ENCODE measurements around the gene KDM3A. TPM values are rescaled to one million over a fixed set of nuclear protein-coding genes. Genes with fewer than 3 reads are reported as not detected.

The KDM3A gene
- total and polyA plus RNA-seq, 9 of the 15 experiments (the other 6 are each of a cell fraction or from before 2014, with no cell fraction given), result 7.5 to 95.4 (median 24.8) TPM

GRCh38 chr2:86442642-86443005 lies 1.5 kb downstream of the KDM3A start (continued):
- TF ChIP-seq POLR2A (conservative IDR thresholded peaks at IDR 0.05) (0 out of 2 replicates have a peak, but pooled peaks have one; percentile 28), BCLAF1 (IDR thresholded peaks at IDR 0.05; ENCODE audit: borderline replicate concordance in 1 of 2, control insufficient read depth in 1 of 2, low read depth in 2 of 2, low read length in 1 of 2) (0 out of 4 replicates have a peak, but pooled peaks of 1 of the 2 experiments have one; percentile 13), SAFB (IDR thresholded peaks at IDR 0.05; ENCODE audit: borderline replicate concordance, low read depth, low read length) (no peak), FOXM1 (IDR thresholded peaks at IDR 0.05; ENCODE audit: low read depth) (no peak), FOXM1 (CRISPR knock-in tag; IDR thresholded peaks at IDR 0.05; ENCODE audit: low read depth) (no peak), NR2C2 (CRISPR knock-in tag; IDR thresholded peaks at IDR 0.05) (no peak), NR2C2 (tag; IDR thresholded peaks at IDR 0.05) (no peak), PATZ1 (CRISPR knock-in tag; IDR thresholded peaks at IDR 0.05; ENCODE audit: borderline replicate concordance) (no peak), TBP (optimal IDR thresholded peaks at IDR 0.05; ENCODE audit: low read depth, low read length) (peak; percentile 54), SREBF2 (CRISPR knock-in tag; IDR thresholded peaks at IDR 0.05) (no peak)
